HepG2 (cell line): ENCODE results near the gene DNAJC4. TPM values are rescaled to one million over a fixed set of nuclear protein-coding genes. Genes with fewer than 3 reads are reported as not detected.

Experiments used
- AHR ChIP-seq: IDR thresholded peaks from 2 replicates; pipeline ENCODE4 v1.6.1; 2018; ENCODE audit warnings: missing genetic modification reagents, missing compliant biosample characterization
- CEBPG ChIP-seq: IDR thresholded peaks from 2 replicates; pipeline ENCODE4 v1.6.1; 2016
- CHD2 ChIP-seq: IDR thresholded peaks from 2 replicates; pipeline ENCODE4 v1.6.1; 2011; ENCODE audit warnings: low read depth, low read length, improper control_type of control experiment
- DNMT3B ChIP-seq: conservative IDR thresholded peaks from 2 replicates; pipeline ENCODE4 v1.6.1; 2016; ENCODE audit warnings: missing biosample characterization, control low read depth
- ELF3 ChIP-seq: IDR thresholded peaks from 2 replicates; pipeline ENCODE4 v1.6.1; 2016; ENCODE audit warnings: missing genetic modification reagents, missing compliant biosample characterization
- ERF ChIP-seq: IDR thresholded peaks from 2 replicates; pipeline ENCODE4 v1.6.1; 2018; ENCODE audit warnings: missing biosample characterization, missing genetic modification reagents
- KDM5B ChIP-seq: sonication (generic); formaldehyde crosslinking; IDR thresholded peaks from 2 replicates; pipeline ENCODE4 v1.4.0; 2020; ENCODE audit warnings: missing genetic modification reagents, mild to moderate bottlenecking, borderline replicate concordance
- MATR3 ChIP-seq: sonication (generic); formaldehyde crosslinking; IDR thresholded peaks from 2 replicates; pipeline ENCODE4 v1.4.0; 2020; ENCODE audit warnings: missing genetic modification reagents
- MLX ChIP-seq: IDR thresholded peaks from 2 replicates; pipeline ENCODE4 v1.6.1; 2016
- MXD4 ChIP-seq: IDR thresholded peaks from 2 replicates; pipeline ENCODE4 v1.6.1; 2016; ENCODE audit warnings: mild to moderate bottlenecking, missing biosample characterization, missing genetic modification reagents
- NR2F6 ChIP-seq, 2 experiments: IDR thresholded peaks; 2 replicates each; pipeline ENCODE4 v1.6.1; 2016; ENCODE audit warnings: antibody characterized with exemption in 1 of 2, mild to moderate bottlenecking in 1 of 2
- PAX8 ChIP-seq: sonication (generic); formaldehyde crosslinking; IDR thresholded peaks from 2 replicates; pipeline ENCODE4 v1.8.0; 2022; ENCODE audit warnings: mild to moderate bottlenecking, missing genetic modification reagents, borderline replicate concordance
- PREB ChIP-seq: sonication (generic); formaldehyde crosslinking; IDR thresholded peaks from 2 replicates; pipeline ENCODE4 v1.4.0; 2020; ENCODE audit warnings: missing genetic modification reagents
- RARG ChIP-seq: sonication (generic); formaldehyde crosslinking; IDR thresholded peaks from 2 replicates; pipeline ENCODE4 v1.4.0; 2020; ENCODE audit warnings: low read depth, mild to moderate bottlenecking, missing genetic modification reagents
- RBFOX2 ChIP-seq: fragments of 200-400 bp; formaldehyde crosslinking; IDR thresholded peaks from 2 replicates; pipeline ENCODE4 v1.6.1; 2017; ENCODE audit warnings: low read depth, mild to moderate bottlenecking, low read length
- SNRNP70 ChIP-seq: fragments of 200-400 bp; formaldehyde crosslinking; IDR thresholded peaks from 2 replicates; pipeline ENCODE4 v1.6.1; 2017; ENCODE audit warnings: mild to moderate bottlenecking, low read depth, low read length, moderate library complexity
- SRSF9 ChIP-seq: fragments of 200-400 bp; formaldehyde crosslinking; IDR thresholded peaks from 2 replicates; pipeline ENCODE4 v1.6.1; 2018; ENCODE audit warnings: borderline replicate concordance, mild to moderate bottlenecking, low read depth, low read length; ENCODE audit not compliant: insufficient read depth, poor library complexity, severe bottlenecking
- ZFP91 ChIP-seq: sonication (generic); formaldehyde crosslinking; IDR thresholded peaks from 2 replicates; pipeline ENCODE4 v1.9.0; 2022; ENCODE audit warnings: missing genetic modification reagents, mild to moderate bottlenecking, borderline replicate concordance
- ZNF160 ChIP-seq: sonication (generic); formaldehyde crosslinking; IDR thresholded peaks from 2 replicates; pipeline ENCODE4 v1.8.0; 2022; ENCODE audit warnings: mild to moderate bottlenecking, inconsistent platforms, missing genetic modification reagents
- ZNF354B ChIP-seq: sonication (generic); formaldehyde crosslinking; IDR thresholded peaks from 2 replicates; pipeline ENCODE4 v1.8.0; 2022; ENCODE audit warnings: mild to moderate bottlenecking, missing genetic modification reagents
- ZNF367 ChIP-seq: sonication (generic); formaldehyde crosslinking; IDR thresholded peaks from 2 replicates; pipeline ENCODE4 v1.4.0; 2020; ENCODE audit warnings: missing genetic modification reagents, borderline replicate concordance
- ZNF768 ChIP-seq: sonication (generic); formaldehyde crosslinking; IDR thresholded peaks from 2 replicates; pipeline ENCODE4 v1.4.0; 2020; ENCODE audit warnings: missing genetic modification reagents
- polyA plus RNA-seq, 8 experiments: library from polyadenylated mRNA; depleted of rRNA in 3 of 8; stranded (reverse) in 7 of 8; unstranded in 1 of 8; fragments of >200 nt; fragmentation: Illumina TruSeq in 4 of 8; extraction: Trizol in 4 of 8; gene quantifications; 2 replicates each; pipeline versions ENCODE4 v1.2.1 to v1.2.3, GENCODE V29; 2011 to 2016; ENCODE audit warnings: low read depth in 4 of 8, missing spikeins in 1 of 8, mixed read lengths in 1 of 8; ENCODE audit not compliant: insufficient read depth in 1 of 8
- total RNA-seq, 5 experiments: library from RNA; depleted of rRNA; stranded (reverse); fragments of >200 nt; fragmentation: Illumina TruSeq; extraction: Trizol; gene quantifications; 2 replicates each; pipeline ENCODE4 v1.2.3, GENCODE V29; 2016; ENCODE audit warnings: low read depth in 1 of 5
- TF ChIP-seq, protein P1 (sequence below): sonication (generic); formaldehyde crosslinking; IDR thresholded peaks from 2 replicates; pipeline ENCODE4 v1.5.0; 2020; ENCODE audit warnings: mild to moderate bottlenecking, missing genetic modification reagents, borderline replicate concordance
- TF ChIP-seq, protein P2 (sequence below): sonication (generic); IDR thresholded peaks from 2 replicates; pipeline ENCODE4 v1.6.1; 2016; ENCODE audit warnings: low read depth, borderline replicate concordance

DNAJC4 gene
- total and polyA plus RNA-seq, 2 of the 13 experiments (the other 11 are each of a cell fraction or from before 2014, with no cell fraction given), result 10.3 to 60.8 TPM

GRCh38 chr11:64234647-64235379 is 4.5 kb downstream of the DNAJC4 start (continued):
- TF ChIP-seq, protein P1, sequence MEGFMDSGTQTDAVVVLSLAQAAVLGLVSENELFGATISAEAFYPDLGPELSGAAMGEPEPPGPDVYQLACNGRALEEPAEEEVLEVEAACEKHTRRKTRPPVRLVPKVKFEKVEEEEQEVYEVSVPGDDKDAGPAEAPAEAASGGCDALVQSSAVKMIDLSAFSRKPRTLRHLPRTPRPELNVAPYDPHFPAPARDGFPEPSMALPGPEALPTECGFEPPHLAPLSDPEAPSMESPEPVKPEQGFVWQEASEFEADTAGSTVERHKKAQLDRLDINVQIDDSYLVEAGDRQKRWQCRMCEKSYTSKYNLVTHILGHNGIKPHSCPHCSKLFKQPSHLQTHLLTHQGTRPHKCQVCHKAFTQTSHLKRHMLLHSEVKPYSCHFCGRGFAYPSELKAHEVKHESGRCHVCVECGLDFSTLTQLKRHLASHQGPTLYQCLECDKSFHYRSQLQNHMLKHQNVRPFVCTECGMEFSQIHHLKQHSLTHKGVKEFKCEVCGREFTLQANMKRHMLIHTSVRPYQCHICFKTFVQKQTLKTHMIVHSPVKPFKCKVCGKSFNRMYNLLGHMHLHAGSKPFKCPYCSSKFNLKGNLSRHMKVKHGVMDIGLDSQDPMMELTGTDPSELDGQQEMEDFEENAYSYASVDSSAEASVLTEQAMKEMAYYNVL (CRISPR knock-in tag), result peak; percentile 54; the same call in 1 of the 2 replicates
- no peak for TF ChIP-seq MATR3 (CRISPR knock-in tag)
- TF ChIP-seq SRSF9, result no peak
- TF ChIP-seq NR2F6 (IDR thresholded peaks at IDR 0.05), result no peak
- no peak for TF ChIP-seq NR2F6 (CRISPR knock-in tag; IDR thresholded peaks at IDR 0.05)
- peak; percentile 58; the same call in 1 of the 2 replicates for TF ChIP-seq ZNF160 (CRISPR knock-in tag)
- no peak for TF ChIP-seq CEBPG (CRISPR knock-in tag)
- TF ChIP-seq ELF3 (CRISPR knock-in tag), result peak; percentile 82
- 0 out of 2 replicates have a peak, but pooled peaks have one; percentile 59 for TF ChIP-seq AHR
- no peak for TF ChIP-seq SNRNP70
- TF ChIP-seq ZFP91, result no peak
- no peak for TF ChIP-seq PAX8
- TF ChIP-seq DNMT3B (CRISPR knock-in tag), result no peak
- peak; percentile 56 for TF ChIP-seq RBFOX2
- TF ChIP-seq ZNF367 (CRISPR knock-in tag), result no peak; the same call in 1 of the 2 replicates
- no peak for TF ChIP-seq PREB (CRISPR knock-in tag)
- 0 out of 2 replicates have a peak, but pooled peaks have one; percentile 27 for TF ChIP-seq ZNF354B (CRISPR knock-in tag)
- TF ChIP-seq MLX, result 0 out of 2 replicates have a peak, but pooled peaks have one; percentile 12
- TF ChIP-seq MXD4, result 0 out of 2 replicates have a peak, but pooled peaks have one; percentile 53
- no peak for TF ChIP-seq CHD2
- TF ChIP-seq, protein P2, sequence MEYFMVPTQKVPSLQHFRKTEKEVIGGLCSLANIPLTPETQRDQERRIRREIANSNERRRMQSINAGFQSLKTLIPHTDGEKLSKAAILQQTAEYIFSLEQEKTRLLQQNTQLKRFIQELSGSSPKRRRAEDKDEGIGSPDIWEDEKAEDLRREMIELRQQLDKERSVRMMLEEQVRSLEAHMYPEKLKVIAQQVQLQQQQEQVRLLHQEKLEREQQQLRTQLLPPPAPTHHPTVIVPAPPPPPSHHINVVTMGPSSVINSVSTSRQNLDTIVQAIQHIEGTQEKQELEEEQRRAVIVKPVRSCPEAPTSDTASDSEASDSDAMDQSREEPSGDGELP, result peak; percentile 13; the same call in 1 of the 2 replicates
- peak; percentile 42; the same call in 1 of the 2 replicates for TF ChIP-seq KDM5B (CRISPR knock-in tag)
- TF ChIP-seq ERF (CRISPR knock-in tag), result peak; percentile 55; the same call in 1 of the 2 replicates
- peak; percentile 7; the same call in 1 of the 2 replicates for TF ChIP-seq ZNF768
- TF ChIP-seq RARG (CRISPR knock-in tag), result no peak
